A673 (cell line): ENCODE measurements around the gene DOK4. TPM values are rescaled to one million over a fixed set of nuclear protein-coding genes. Genes with fewer than 3 reads are reported as not detected.

Source experiments
- BruUV-seq: library from RNA; stranded (reverse); fragments of 400-500 nt; replicated peaks from 2 replicates; lab custom pipeline; 2021; lab: Mats Ljungman, UMichigan
- CTCF ChIA-PET: fragments of 300-600 bp; sonication (Branson Sonifier 250); formaldehyde crosslinking; loops from one replicate; lab custom pipeline; 2022; ENCODE audit warnings: antibody characterized with exemption; lab: Charles Lee
- POLR2A ChIA-PET: fragments of 300-600 bp; sonication (Branson Sonifier 250); formaldehyde crosslinking; loops from one replicate; lab custom pipeline; 2022; ENCODE audit warnings: antibody characterized with exemption; ENCODE audit not compliant: low non-redundant PET; lab: Charles Lee
- DNase-seq: peaks from one replicate; pipeline ENCODE4 v3.0.0-alpha.2; 2015; ENCODE audit warnings: low spot score
- H3K27ac ChIP-seq: fragments of 200-600 bp; sonication (generic); 2 replicates; pipeline ENCODE4 v1.5.1; 2016; ENCODE audit warnings: mixed run types, low read depth, mild to moderate bottlenecking, mixed read lengths, antibody characterized with exemption, low read length; ENCODE audit not compliant: poor library complexity, severe bottlenecking
- H3K27me3 ChIP-seq: fragments of 200-600 bp; sonication (generic); replicated peaks from 2 replicates; pipeline ENCODE4 v1.6.1; 2017; ENCODE audit warnings: mixed run types, low read depth, mild to moderate bottlenecking, mixed read lengths, antibody characterized with exemption, low read length; ENCODE audit not compliant: insufficient read depth, poor library complexity
- H3K36me3 ChIP-seq: fragments of 200-600 bp; sonication (generic); 2 replicates; pipeline ENCODE4 v1.6.1; 2016; ENCODE audit warnings: mixed run types, mild to moderate bottlenecking, mixed read lengths, antibody characterized with exemption, low read length; ENCODE audit not compliant: insufficient read depth, poor library complexity, severe bottlenecking
- H3K4me1 ChIP-seq: fragments of 200-600 bp; sonication (generic); 2 replicates; pipeline ENCODE4 v1.6.1; 2017; ENCODE audit warnings: mixed run types, mild to moderate bottlenecking, mixed read lengths, antibody characterized with exemption, low read length; ENCODE audit not compliant: insufficient read depth, poor library complexity, severe bottlenecking
- H3K4me3 ChIP-seq: fragments of 200-600 bp; sonication (generic); 2 replicates; pipeline ENCODE4 v1.5.1; 2016; ENCODE audit warnings: low read depth, mixed run types, mild to moderate bottlenecking, mixed read lengths, low read length; ENCODE audit not compliant: poor library complexity, severe bottlenecking
- H3K9me3 ChIP-seq: fragments of 200-600 bp; sonication (generic); 2 replicates; pipeline ENCODE4 v1.6.1; 2016; ENCODE audit warnings: mixed run types, low read depth, mild to moderate bottlenecking, mixed read lengths, antibody characterized with exemption, low read length; ENCODE audit not compliant: poor library complexity, severe bottlenecking
- EZH2 ChIP-seq: fragments of 200-600 bp; sonication (generic); IDR thresholded peaks from 2 replicates; pipeline ENCODE4 v1.6.1; 2017; ENCODE audit warnings: borderline replicate concordance, low read depth, mild to moderate bottlenecking, mixed read lengths, antibody characterized with exemption, low read length; ENCODE audit not compliant: poor library complexity, severe bottlenecking
- intact Hi-C: fragments of 100-400 bp; cut with micrococcal nuclease; formaldehyde crosslinking; loops from one replicate; pipeline ENCODE4 v1.10.0; 2022; ENCODE audit not compliant: unreplicated experiment
- total RNA-seq: library from RNA; stranded (reverse); gene quantifications from 2 replicates; pipeline ENCODE4 v1.2.3, GENCODE V29; 2021
- TF ChIP-seq, protein P1 (sequence below): fragments of 300-800, 200-600 bp; sonication (generic); conservative IDR thresholded peaks from 2 replicates; pipeline ENCODE4 v1.5.1; 2017; ENCODE audit warnings: low read depth, mild to moderate bottlenecking, antibody characterized with exemption, low read length, moderate library complexity, mixed read lengths

The DOK4 gene
- total RNA-seq, 1 experiment from 2014 or later, result 14.3 TPM

DNA sequence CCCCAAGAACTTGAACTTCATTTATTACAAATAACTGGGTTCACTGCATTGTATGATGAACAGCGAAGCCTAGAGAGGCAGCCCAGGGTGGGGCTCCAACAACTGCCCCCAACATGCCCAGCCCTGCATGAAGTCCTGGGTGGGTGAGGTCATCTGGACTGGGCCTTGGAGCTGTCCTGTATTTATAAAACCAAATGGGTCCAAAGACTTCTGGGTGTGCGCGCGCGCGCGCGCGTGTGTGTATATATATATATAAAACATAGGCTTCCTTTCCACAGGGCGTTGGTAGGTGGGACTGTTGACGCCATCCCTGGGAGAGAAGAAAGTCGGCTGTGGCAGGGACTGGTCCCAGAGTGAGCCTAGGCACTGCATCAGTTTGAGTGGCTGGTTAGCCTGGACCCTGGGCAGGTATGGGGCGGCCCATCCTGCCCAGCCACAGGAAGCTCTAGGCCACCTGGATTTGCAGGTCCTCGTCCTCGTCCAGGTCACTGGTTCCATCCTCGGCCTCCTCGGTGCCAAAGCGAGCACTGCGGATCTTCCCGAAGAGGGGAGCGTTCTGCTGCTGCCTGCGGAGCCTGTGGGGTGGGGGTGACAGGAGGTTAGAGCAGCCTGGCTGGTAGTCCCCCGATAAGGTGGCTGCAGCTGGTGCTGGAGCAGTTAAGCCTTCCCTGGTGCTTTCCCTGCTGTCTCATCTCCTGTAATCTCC, 26.2 kb upstream of the DOK4 start:
- POLR2A ChIA-PET, result no interaction called here
- no peaks in the 10 kb centered on the region for H3K9me3 ChIP-seq
- CTCF ChIA-PET, result no interaction called here
- H3K4me1 ChIP-seq, result peaks cover 16% of the 10 kb centered on the region
- no peak overlapping the region for H3K4me3 ChIP-seq
- no peak for DNase-seq
- H3K36me3 ChIP-seq, result no peaks in the 10 kb centered on the region
- H3K27ac ChIP-seq, result no peak overlapping the region
- intact Hi-C loops, result no loop called here
- no TSS peak for BruUV-seq
- no peaks in the 10 kb centered on the region for H3K27me3 ChIP-seq
- no peak for TF ChIP-seq EZH2

DNA sequence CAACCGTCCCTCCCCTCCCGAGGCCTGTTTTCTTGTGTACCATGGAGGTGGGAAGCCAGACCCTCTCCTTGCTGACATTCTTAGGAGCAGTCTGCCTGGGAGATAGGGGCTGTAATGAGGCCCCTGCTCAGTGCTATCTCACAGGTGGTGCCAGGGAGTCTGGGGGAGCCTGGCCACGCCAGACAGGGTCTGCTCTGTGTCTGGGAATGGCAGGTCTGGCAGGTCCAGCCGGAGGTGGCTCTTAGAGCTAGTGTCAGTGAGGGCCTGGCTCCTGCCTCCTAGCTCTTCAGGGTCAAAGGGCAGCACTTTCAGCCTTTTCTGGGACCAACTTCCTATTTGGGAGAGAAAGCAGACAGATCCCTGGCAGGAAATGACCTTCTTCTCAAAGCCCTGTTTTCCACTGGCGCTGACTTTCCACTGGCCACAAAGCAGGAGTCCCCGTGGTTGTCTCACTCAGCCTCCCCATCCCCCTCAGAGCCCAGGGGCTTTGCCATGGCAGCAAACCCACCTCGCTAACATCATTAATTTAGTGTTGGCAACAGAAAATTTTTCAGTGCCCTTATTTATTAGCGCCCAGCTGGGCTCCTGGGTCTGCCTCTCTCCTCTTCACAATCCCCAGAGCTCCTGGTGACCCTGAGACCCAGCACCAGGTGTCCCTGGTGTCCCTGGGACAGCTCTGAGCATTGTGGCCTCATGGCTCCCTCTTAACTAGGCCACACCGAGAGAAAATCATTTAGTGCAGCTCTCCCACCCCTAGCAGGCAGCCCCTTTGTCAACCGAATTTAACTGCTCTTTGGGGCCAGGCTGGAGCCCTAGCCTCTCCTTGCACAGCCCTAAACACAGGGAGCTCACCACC, 24.0 kb upstream of the DOK4 start:
- intact Hi-C loops, result no loop called here
- Histone ChIP-seq H3K36me3 (no peaks in the 10 kb centered on the region), H3K9me3 (no peaks in the 10 kb centered on the region), H3K4me1 (peaks cover 16% of the 10 kb centered on the region), H3K4me3 (no peak overlapping the region), H3K27me3 (no peaks in the 10 kb centered on the region), H3K27ac (no peak overlapping the region)
- ChIA-PET CTCF (interaction anchor here (1.1 kb wide), 1 partner anchor 9 kb away, joined by 3 read pairs; no protein-coding TSS in a partner anchor), POLR2A (no interaction called here)
- TF ChIP-seq, protein P1, sequence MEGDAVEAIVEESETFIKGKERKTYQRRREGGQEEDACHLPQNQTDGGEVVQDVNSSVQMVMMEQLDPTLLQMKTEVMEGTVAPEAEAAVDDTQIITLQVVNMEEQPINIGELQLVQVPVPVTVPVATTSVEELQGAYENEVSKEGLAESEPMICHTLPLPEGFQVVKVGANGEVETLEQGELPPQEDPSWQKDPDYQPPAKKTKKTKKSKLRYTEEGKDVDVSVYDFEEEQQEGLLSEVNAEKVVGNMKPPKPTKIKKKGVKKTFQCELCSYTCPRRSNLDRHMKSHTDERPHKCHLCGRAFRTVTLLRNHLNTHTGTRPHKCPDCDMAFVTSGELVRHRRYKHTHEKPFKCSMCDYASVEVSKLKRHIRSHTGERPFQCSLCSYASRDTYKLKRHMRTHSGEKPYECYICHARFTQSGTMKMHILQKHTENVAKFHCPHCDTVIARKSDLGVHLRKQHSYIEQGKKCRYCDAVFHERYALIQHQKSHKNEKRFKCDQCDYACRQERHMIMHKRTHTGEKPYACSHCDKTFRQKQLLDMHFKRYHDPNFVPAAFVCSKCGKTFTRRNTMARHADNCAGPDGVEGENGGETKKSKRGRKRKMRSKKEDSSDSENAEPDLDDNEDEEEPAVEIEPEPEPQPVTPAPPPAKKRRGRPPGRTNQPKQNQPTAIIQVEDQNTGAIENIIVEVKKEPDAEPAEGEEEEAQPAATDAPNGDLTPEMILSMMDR, result no peak
- TF ChIP-seq EZH2, result no peak
- no TSS peak for BruUV-seq
- no peak for DNase-seq

- Histone ChIP-seq H3K27me3 (no peaks in the 10 kb centered on the region), H3K27ac (no peak overlapping the region), H3K9me3 (no peaks in the 10 kb centered on the region), H3K36me3 (no peaks in the 10 kb centered on the region), H3K4me1 (peaks cover 16% of the 10 kb centered on the region), H3K4me3 (no peak overlapping the region)
- ChIA-PET POLR2A (no interaction called here), CTCF (no interaction called here)
- no TSS peak for BruUV-seq
- TF ChIP-seq, protein P1, result no peak
- intact Hi-C loops, result no loop called here
- DNase-seq, result no peak
Observed at GRCh38 chr16:57509231-57509923, 23.1 kb upstream of the DOK4 start.
